GM12878 (cell line): ENCODE measurements around the gene WDFY4. TPM values are rescaled to one million over a fixed set of nuclear protein-coding genes. Genes with fewer than 3 reads are reported as not detected.
A peak's percentile ranks its signal among the peaks of the same experiment; 100 is the strongest.

Experiments
- BCL11A ChIP-seq: IDR thresholded peaks from 2 replicates; pipeline ENCODE4 v1.6.1; 2011; ENCODE audit warnings: low read depth, low read length
- EGR1 ChIP-seq, 2 experiments: IDR thresholded peaks; 1 replicate in 1 of 2; 2 replicates in 1 of 2; pipeline ENCODE4 v1.6.1; 2011 to 2012; ENCODE audit warnings: low read depth in 2 of 2, low read length in 2 of 2, borderline replicate concordance in 1 of 2, mild to moderate bottlenecking in 1 of 2, moderate library complexity in 1 of 2
- MXI1 ChIP-seq: fragments of 150-350 bp; IDR thresholded peaks from 2 replicates; pipeline ENCODE4 v1.6.1; 2011; ENCODE audit warnings: low read depth, mild to moderate bottlenecking, inconsistent platforms, low read length, improper control_type of control experiment
- NFYA ChIP-seq: IDR thresholded peaks from 2 replicates; pipeline ENCODE4 v1.6.1; 2011; ENCODE audit warnings: low read depth, mild to moderate bottlenecking, low read length, improper control_type of control experiment, borderline replicate concordance
- POLR2AphosphoS2 ChIP-seq: IDR thresholded peaks from 2 replicates; pipeline ENCODE4 v1.6.1; 2011; ENCODE audit warnings: low read depth, mild to moderate bottlenecking, low read length, improper control_type of control experiment, moderate library complexity
- SIX5 ChIP-seq: IDR thresholded peaks from 2 replicates; pipeline ENCODE4 v1.6.1; 2011; ENCODE audit warnings: mild to moderate bottlenecking, low read depth, low read length, moderate library complexity; ENCODE audit not compliant: severe bottlenecking
- SREBF1 ChIP-seq: IDR thresholded peaks from 2 replicates; pipeline ENCODE4 v1.6.1; 2012; ENCODE audit warnings: mild to moderate bottlenecking, low read length
- TCF12 ChIP-seq: IDR thresholded peaks from 2 replicates; pipeline ENCODE4 v1.6.1; 2011; ENCODE audit warnings: low read depth, mild to moderate bottlenecking, low read length
- polyA plus RNA-seq, 11 experiments: library from polyadenylated mRNA; depleted of rRNA in 4 of 11; unstranded in 6 of 11; stranded (reverse) in 5 of 11; fragments of >200 nt; fragmentation: Nextera tagmentation in 4 of 11; fragmentation: Illumina TruSeq in 1 of 11; extraction: Ambion mirVana in 4 of 11; extraction: Trizol in 1 of 11; gene quantifications; 1 replicate in 1 of 11; 2 replicates in 10 of 11; pipeline versions ENCODE4 v1.2.1 to v1.2.3, GENCODE V29; 2011 to 2016; ENCODE audit warnings: inconsistent platforms in 2 of 11, missing spikeins in 2 of 11, low read depth in 1 of 11
- total RNA-seq, 4 experiments: library from RNA; depleted of rRNA in 3 of 4; stranded (reverse); fragments of >200 nt in 3 of 4; fragmentation: Illumina TruSeq in 1 of 4; extraction: Trizol in 1 of 4; gene quantifications; 2 replicates each; pipeline versions ENCODE4 v1.2.1 to v1.2.3, GENCODE V29; 2013 to 2021
- TF ChIP-seq, protein P1 (sequence below): fragments of 450-650 bp; IDR thresholded peaks from 2 replicates; pipeline ENCODE4 v1.6.1; 2017; ENCODE audit warnings: mild to moderate bottlenecking, low read depth, inconsistent platforms; ENCODE audit not compliant: poor library complexity, severe bottlenecking
- TF ChIP-seq, protein P2 (sequence below): IDR thresholded peaks from 2 replicates; pipeline ENCODE4 v1.6.1; 2012; ENCODE audit warnings: improper control_type of control experiment, low read depth, low read length; ENCODE audit not compliant: insufficient replicate concordance
- TF ChIP-seq, protein P3 (sequence below): fragments of 450-650 bp; formaldehyde crosslinking; IDR thresholded peaks from 2 replicates; pipeline ENCODE4 v1.5.0; 2022; ENCODE audit warnings: mild to moderate bottlenecking, missing genetic modification characterization
- TF ChIP-seq, protein P4 (sequence below): fragments of 150-350 bp; IDR thresholded peaks from 2 replicates; pipeline ENCODE4 v1.6.1; 2016; ENCODE audit warnings: low read depth, low read length

Gene WDFY4
- total and polyA plus RNA-seq, 10 of the 15 experiments (the other 5 are each of a cell fraction or from before 2014, with no cell fraction given) = 13.5 to 132 (median 47.3) TPM

DNA sequence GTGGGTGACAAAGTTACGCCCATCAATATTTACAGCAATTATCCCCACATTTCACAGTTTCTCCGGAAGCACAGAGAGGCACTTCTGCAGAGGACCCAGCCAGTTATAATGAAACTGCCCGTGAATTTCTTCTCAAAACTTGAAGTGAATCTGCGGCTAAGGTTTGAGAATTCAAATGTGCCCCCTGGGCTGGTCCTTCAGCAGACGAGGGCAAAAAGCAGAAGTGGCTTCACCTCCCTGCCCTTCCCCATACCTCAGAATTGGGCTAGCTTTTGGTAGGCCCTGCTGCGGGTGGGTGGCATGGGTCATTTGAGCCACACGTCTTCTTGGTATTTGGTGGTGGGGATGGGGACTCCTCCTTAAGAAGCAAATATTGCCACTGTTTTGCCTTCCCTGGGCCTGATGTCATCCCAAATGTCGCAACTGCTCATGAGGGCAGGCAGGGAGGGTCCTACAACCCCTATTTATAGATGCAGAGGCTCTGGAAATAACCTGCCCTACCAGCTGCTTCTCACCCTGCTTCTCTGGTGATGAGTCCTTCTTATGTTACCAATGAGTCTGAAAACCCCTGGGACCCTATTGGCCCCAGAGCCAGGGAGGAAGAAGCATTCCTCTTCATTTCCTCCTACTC lies 16.6 kb upstream of the WDFY4 start (continued):
- no peak for TF ChIP-seq POLR2AphosphoS2
- no peak for TF ChIP-seq MXI1
- TF ChIP-seq SIX5 = no peak
- TF ChIP-seq, protein P1, sequence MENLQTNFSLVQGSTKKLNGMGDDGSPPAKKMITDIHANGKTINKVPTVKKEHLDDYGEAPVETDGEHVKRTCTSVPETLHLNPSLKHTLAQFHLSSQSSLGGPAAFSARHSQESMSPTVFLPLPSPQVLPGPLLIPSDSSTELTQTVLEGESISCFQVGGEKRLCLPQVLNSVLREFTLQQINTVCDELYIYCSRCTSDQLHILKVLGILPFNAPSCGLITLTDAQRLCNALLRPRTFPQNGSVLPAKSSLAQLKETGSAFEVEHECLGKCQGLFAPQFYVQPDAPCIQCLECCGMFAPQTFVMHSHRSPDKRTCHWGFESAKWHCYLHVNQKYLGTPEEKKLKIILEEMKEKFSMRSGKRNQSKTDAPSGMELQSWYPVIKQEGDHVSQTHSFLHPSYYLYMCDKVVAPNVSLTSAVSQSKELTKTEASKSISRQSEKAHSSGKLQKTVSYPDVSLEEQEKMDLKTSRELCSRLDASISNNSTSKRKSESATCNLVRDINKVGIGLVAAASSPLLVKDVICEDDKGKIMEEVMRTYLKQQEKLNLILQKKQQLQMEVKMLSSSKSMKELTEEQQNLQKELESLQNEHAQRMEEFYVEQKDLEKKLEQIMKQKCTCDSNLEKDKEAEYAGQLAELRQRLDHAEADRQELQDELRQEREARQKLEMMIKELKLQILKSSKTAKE = peak; percentile 91
- TF ChIP-seq TCF12 = 0 out of 2 replicates have a peak, but pooled peaks have one; percentile 15
- TF ChIP-seq EGR1 (IDR thresholded peaks at IDR 0.05; ENCODE audit: borderline replicate concordance in 1 of 2, low read depth in 2 of 2, low read length in 2 of 2) = no peak
- TF ChIP-seq, protein P2, sequence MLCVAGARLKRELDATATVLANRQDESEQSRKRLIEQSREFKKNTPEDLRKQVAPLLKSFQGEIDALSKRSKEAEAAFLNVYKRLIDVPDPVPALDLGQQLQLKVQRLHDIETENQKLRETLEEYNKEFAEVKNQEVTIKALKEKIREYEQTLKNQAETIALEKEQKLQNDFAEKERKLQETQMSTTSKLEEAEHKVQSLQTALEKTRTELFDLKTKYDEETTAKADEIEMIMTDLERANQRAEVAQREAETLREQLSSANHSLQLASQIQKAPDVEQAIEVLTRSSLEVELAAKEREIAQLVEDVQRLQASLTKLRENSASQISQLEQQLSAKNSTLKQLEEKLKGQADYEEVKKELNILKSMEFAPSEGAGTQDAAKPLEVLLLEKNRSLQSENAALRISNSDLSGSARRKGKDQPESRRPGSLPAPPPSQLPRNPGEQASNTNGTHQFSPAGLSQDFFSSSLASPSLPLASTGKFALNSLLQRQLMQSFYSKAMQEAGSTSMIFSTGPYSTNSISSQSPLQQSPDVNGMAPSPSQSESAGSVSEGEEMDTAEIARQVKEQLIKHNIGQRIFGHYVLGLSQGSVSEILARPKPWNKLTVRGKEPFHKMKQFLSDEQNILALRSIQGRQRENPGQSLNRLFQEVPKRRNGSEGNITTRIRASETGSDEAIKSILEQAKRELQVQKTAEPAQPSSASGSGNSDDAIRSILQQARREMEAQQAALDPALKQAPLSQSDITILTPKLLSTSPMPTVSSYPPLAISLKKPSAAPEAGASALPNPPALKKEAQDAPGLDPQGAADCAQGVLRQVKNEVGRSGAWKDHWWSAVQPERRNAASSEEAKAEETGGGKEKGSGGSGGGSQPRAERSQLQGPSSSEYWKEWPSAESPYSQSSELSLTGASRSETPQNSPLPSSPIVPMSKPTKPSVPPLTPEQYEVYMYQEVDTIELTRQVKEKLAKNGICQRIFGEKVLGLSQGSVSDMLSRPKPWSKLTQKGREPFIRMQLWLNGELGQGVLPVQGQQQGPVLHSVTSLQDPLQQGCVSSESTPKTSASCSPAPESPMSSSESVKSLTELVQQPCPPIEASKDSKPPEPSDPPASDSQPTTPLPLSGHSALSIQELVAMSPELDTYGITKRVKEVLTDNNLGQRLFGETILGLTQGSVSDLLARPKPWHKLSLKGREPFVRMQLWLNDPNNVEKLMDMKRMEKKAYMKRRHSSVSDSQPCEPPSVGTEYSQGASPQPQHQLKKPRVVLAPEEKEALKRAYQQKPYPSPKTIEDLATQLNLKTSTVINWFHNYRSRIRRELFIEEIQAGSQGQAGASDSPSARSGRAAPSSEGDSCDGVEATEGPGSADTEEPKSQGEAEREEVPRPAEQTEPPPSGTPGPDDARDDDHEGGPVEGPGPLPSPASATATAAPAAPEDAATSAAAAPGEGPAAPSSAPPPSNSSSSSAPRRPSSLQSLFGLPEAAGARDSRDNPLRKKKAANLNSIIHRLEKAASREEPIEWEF = peak; percentile 68
- TF ChIP-seq BCL11A = peak; percentile 59; the same call in 1 of the 2 replicates
- TF ChIP-seq, protein P3, sequence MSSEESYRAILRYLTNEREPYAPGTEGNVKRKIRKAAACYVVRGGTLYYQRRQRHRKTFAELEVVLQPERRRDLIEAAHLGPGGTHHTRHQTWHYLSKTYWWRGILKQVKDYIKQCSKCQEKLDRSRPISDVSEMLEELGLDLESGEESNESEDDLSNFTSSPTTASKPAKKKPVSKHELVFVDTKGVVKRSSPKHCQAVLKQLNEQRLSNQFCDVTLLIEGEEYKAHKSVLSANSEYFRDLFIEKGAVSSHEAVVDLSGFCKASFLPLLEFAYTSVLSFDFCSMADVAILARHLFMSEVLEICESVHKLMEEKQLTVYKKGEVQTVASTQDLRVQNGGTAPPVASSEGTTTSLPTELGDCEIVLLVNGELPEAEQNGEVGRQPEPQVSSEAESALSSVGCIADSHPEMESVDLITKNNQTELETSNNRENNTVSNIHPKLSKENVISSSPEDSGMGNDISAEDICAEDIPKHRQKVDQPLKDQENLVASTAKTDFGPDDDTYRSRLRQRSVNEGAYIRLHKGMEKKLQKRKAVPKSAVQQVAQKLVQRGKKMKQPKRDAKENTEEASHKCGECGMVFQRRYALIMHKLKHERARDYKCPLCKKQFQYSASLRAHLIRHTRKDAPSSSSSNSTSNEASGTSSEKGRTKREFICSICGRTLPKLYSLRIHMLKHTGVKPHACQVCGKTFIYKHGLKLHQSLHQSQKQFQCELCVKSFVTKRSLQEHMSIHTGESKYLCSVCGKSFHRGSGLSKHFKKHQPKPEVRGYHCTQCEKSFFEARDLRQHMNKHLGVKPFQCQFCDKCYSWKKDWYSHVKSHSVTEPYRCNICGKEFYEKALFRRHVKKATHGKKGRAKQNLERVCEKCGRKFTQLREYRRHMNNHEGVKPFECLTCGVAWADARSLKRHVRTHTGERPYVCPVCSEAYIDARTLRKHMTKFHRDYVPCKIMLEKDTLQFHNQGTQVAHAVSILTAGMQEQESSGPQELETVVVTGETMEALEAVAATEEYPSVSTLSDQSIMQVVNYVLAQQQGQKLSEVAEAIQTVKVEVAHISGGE (CRISPR knock-in tag) = no peak
- TF ChIP-seq NFYA = no peak
- TF ChIP-seq SREBF1 = no peak
- TF ChIP-seq, protein P4, sequence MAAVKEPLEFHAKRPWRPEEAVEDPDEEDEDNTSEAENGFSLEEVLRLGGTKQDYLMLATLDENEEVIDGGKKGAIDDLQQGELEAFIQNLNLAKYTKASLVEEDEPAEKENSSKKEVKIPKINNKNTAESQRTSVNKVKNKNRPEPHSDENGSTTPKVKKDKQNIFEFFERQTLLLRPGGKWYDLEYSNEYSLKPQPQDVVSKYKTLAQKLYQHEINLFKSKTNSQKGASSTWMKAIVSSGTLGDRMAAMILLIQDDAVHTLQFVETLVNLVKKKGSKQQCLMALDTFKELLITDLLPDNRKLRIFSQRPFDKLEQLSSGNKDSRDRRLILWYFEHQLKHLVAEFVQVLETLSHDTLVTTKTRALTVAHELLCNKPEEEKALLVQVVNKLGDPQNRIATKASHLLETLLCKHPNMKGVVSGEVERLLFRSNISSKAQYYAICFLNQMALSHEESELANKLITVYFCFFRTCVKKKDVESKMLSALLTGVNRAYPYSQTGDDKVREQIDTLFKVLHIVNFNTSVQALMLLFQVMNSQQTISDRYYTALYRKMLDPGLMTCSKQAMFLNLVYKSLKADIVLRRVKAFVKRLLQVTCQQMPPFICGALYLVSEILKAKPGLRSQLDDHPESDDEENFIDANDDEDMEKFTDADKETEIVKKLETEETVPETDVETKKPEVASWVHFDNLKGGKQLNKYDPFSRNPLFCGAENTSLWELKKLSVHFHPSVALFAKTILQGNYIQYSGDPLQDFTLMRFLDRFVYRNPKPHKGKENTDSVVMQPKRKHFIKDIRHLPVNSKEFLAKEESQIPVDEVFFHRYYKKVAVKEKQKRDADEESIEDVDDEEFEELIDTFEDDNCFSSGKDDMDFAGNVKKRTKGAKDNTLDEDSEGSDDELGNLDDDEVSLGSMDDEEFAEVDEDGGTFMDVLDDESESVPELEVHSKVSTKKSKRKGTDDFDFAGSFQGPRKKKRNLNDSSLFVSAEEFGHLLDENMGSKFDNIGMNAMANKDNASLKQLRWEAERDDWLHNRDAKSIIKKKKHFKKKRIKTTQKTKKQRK = no peak
